PC-3 (cell line): ENCODE results near the gene RTP1.
"Not testable (repeated sequence)": the region's sequence is repeated elsewhere in the genome, so short reads cannot be mapped to it uniquely, and the experiment has no call there.

Experiments
- EZH2 ChIP-seq: fragments of 300-600 bp; sonication (generic); IDR thresholded peaks from one replicate; pipeline ENCODE4 v1.6.1; 2017; ENCODE audit warnings: antibody characterized with exemption, mild to moderate bottlenecking, low read length; ENCODE audit not compliant: unreplicated experiment
- TF ChIP-seq, protein P1 (sequence below): fragments of 300-600 bp; sonication (generic); conservative IDR thresholded peaks from 2 replicates; pipeline ENCODE4 v1.5.1; 2017; ENCODE audit warnings: antibody characterized with exemption, low read depth, mild to moderate bottlenecking, low read length

DNA sequence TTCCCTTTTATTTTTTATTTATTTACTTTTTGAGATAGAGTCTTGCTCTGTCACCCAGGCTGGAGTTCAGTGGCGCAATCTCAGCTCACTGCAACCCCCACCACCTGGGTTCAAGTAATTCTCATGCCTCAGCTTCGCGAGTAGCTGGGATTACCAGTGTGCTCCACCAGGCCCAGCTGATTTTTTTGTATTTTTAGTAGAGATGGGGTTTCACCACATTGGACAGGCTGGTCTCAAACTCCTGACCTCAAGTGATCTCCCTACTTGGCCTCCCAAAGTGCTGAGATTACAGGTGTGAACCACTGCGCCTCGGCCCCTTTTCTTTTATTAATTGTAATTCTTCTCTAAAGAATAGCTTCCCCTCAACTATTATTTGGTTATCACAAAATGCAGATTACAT lies 26.4 kb upstream of the RTP1 start:
- TF ChIP-seq, protein P1, sequence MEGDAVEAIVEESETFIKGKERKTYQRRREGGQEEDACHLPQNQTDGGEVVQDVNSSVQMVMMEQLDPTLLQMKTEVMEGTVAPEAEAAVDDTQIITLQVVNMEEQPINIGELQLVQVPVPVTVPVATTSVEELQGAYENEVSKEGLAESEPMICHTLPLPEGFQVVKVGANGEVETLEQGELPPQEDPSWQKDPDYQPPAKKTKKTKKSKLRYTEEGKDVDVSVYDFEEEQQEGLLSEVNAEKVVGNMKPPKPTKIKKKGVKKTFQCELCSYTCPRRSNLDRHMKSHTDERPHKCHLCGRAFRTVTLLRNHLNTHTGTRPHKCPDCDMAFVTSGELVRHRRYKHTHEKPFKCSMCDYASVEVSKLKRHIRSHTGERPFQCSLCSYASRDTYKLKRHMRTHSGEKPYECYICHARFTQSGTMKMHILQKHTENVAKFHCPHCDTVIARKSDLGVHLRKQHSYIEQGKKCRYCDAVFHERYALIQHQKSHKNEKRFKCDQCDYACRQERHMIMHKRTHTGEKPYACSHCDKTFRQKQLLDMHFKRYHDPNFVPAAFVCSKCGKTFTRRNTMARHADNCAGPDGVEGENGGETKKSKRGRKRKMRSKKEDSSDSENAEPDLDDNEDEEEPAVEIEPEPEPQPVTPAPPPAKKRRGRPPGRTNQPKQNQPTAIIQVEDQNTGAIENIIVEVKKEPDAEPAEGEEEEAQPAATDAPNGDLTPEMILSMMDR = not testable (repeated sequence)
- TF ChIP-seq EZH2 = not testable (repeated sequence)
